GM12892 (cell line): ENCODE data around the gene GFPT2.

Experiments used
- POLR2AphosphoS5 ChIP-seq: IDR thresholded peaks from 2 replicates; pipeline ENCODE4 v1.6.1; 2011; ENCODE audit warnings: low read depth, low read length, control low read depth
- TAF1 ChIP-seq: IDR thresholded peaks from 2 replicates; pipeline ENCODE4 v1.6.1; 2011; ENCODE audit warnings: low read depth, mild to moderate bottlenecking, control low read depth, low read length, borderline replicate concordance

GRCh38 chr5:180367300-180367699 lies 14.2 kb upstream of the GFPT2 start:
- TF ChIP-seq TAF1 (no peak), POLR2AphosphoS5 (no peak)
